ENCODE data around the gene MMRN2.

DNA sequence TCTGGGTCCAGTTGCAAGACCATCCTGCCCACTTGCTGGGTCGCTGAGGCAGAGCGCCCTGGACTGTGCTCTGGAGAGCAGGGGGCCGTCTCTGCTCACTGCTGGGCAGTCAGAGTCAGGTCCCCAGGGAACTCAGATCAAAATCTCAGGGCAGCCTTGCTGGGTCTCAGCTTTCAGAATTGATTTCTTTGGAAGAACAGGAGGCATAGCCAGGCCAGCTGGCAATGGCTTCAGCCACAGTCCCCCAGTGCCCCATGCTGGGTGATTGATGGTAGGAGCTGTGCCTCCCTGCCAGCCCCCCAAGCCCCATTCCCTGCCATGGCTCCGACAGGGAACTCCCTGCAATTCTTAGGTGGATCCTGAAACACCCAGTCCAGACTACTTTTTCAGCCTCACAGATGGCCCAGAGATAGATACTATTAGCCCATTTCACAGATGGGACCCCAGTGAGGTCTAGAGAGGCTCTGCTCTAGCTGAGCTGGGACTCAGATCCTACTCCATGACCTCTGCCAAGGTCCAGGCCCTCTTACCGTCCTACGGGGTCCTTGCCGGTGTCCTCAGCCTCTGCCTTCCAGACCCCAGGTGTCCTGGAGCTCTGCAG, 467 bp downstream of the MMRN2 start:
- TF ChIP-seq, protein P1, sequence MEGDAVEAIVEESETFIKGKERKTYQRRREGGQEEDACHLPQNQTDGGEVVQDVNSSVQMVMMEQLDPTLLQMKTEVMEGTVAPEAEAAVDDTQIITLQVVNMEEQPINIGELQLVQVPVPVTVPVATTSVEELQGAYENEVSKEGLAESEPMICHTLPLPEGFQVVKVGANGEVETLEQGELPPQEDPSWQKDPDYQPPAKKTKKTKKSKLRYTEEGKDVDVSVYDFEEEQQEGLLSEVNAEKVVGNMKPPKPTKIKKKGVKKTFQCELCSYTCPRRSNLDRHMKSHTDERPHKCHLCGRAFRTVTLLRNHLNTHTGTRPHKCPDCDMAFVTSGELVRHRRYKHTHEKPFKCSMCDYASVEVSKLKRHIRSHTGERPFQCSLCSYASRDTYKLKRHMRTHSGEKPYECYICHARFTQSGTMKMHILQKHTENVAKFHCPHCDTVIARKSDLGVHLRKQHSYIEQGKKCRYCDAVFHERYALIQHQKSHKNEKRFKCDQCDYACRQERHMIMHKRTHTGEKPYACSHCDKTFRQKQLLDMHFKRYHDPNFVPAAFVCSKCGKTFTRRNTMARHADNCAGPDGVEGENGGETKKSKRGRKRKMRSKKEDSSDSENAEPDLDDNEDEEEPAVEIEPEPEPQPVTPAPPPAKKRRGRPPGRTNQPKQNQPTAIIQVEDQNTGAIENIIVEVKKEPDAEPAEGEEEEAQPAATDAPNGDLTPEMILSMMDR (IDR thresholded peaks at IDR 0.05), result no peak
- no peak for TF ChIP-seq ZFX (IDR thresholded peaks at IDR 0.05; ENCODE audit: borderline replicate concordance)
